Osteocyte (in vitro differentiated cells): ENCODE results near the gene SPATA12. TPM values are rescaled to one million over a fixed set of nuclear protein-coding genes. Genes with fewer than 3 reads are reported as not detected.

ENCODE experiments used
- DNase-seq: peaks from one replicate; pipeline ENCODE4 v3.0.0; 2021; ENCODE audit warnings: mixed read lengths; ENCODE audit not compliant: unreplicated experiment; ENCODE audit errors: extremely low spot score
- H3K27ac Mint-ChIP-seq: one replicate; pipeline ENCODE4 v1.8.0; 2021; ENCODE audit warnings: mild to moderate bottlenecking, mixed read lengths; ENCODE audit not compliant: unreplicated experiment
- H3K27me3 Mint-ChIP-seq: one replicate; pipeline ENCODE4 v1.8.0; 2021; ENCODE audit warnings: mixed read lengths; ENCODE audit not compliant: unreplicated experiment
- H3K36me3 Mint-ChIP-seq: one replicate; pipeline ENCODE4 v1.8.0; 2021; ENCODE audit warnings: mixed read lengths; ENCODE audit not compliant: unreplicated experiment
- H3K4me1 Mint-ChIP-seq: one replicate; pipeline ENCODE4 v1.8.0; 2021; ENCODE audit warnings: mixed read lengths; ENCODE audit not compliant: unreplicated experiment
- H3K4me3 Mint-ChIP-seq: one replicate; pipeline ENCODE4 v1.8.0; 2021; ENCODE audit warnings: mild to moderate bottlenecking, moderate library complexity, mixed read lengths; ENCODE audit not compliant: unreplicated experiment
- H3K9me3 Mint-ChIP-seq: one replicate; pipeline ENCODE4 v1.8.0; 2021; ENCODE audit warnings: mixed read lengths; ENCODE audit not compliant: unreplicated experiment
- total RNA-seq: library from RNA; stranded (reverse); gene quantifications from 2 replicates; pipeline ENCODE4 v1.2.1, GENCODE V29; 2021
- TF ChIP-seq, protein P1 (sequence below): fragments of 200-600 bp; sonication (generic); IDR thresholded peaks from 2 replicates; pipeline ENCODE4 v1.5.0; 2021; ENCODE audit warnings: antibody characterized with exemption, mild to moderate bottlenecking, moderate library complexity

SPATA12 gene
- total RNA-seq, 1 donor from 2014 or later, result not detected

DNA sequence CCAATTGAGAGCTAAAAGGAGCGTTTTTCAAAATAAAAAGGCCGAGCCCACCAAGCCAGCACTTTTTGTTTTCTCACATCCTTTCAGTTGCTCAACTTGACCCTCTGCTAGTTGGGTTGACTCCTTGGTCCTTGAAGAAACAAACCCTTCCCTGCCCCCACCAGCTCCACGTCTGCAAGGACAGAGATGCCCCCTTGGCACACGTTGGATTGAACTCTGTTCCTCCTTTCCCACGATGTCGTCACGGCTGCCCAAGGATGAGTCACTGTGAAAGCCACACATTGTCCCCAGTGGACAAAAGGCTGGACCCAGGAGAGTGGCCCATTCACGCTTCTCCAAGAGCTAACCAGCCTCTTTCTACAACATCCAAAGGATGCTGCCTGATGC, 43.0 kb upstream of the SPATA12 start:
- Mint-ChIP-seq H3K27ac (no peak overlapping the region), H3K36me3 (no peaks in the 10 kb centered on the region)

DNA sequence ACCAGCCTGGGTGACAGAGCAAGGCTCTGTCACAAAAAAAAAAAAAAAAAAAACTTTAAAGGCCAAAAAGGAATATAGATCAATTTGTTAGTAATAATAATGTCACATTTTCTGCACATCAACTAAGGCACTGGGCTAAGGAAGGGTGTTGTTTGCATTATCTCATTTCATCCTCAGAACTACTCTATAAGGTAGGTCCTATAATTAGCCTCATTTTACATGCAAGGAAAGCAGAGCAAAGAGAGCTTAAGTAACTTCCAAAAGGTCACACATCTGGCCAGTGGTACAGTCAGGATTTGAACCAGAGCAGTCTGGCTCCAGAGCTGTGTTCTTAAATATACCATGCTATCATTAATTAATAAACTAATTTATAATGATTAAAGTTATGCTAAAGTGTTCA, 42.2 kb upstream of the SPATA12 start:
- Mint-ChIP-seq H3K9me3 (no peaks in the 10 kb centered on the region), H3K4me3 (no peak overlapping the region), H3K36me3 (no peaks in the 10 kb centered on the region), H3K27me3 (no peaks in the 10 kb centered on the region), H3K27ac (no peak overlapping the region), H3K4me1 (peaks cover 14% of the 10 kb centered on the region)
- TF ChIP-seq, protein P1, sequence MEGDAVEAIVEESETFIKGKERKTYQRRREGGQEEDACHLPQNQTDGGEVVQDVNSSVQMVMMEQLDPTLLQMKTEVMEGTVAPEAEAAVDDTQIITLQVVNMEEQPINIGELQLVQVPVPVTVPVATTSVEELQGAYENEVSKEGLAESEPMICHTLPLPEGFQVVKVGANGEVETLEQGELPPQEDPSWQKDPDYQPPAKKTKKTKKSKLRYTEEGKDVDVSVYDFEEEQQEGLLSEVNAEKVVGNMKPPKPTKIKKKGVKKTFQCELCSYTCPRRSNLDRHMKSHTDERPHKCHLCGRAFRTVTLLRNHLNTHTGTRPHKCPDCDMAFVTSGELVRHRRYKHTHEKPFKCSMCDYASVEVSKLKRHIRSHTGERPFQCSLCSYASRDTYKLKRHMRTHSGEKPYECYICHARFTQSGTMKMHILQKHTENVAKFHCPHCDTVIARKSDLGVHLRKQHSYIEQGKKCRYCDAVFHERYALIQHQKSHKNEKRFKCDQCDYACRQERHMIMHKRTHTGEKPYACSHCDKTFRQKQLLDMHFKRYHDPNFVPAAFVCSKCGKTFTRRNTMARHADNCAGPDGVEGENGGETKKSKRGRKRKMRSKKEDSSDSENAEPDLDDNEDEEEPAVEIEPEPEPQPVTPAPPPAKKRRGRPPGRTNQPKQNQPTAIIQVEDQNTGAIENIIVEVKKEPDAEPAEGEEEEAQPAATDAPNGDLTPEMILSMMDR, result no peak
- no peak for DNase-seq

More for the DNA sequence above, 43.0 kb upstream of the SPATA12 start:
- Mint-ChIP-seq H3K4me3 (no peak overlapping the region), H3K9me3 (no peaks in the 10 kb centered on the region), H3K27me3 (no peaks in the 10 kb centered on the region), H3K4me1 (peaks cover 14% of the 10 kb centered on the region)
- TF ChIP-seq, protein P1, result no peak
- DNase-seq, result no peak

DNA sequence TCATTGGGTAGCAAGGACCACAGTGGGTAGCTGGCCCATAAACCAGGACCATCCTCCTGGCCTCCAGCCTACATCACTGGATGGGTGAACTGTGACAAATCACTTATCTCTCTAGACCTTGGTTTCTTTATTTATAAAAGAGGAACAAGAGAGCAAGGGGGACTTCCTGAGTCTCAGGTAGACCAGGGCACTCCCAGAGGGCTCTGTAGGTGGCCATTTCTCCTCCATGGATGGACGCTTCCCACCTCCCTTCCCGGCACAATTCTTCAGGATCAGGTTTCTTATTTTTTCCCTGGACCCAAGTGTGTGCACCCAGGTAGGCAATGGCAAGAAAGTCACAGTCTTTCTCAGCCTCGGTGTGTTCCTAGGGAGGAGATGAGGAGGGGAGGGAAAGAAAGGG, 41.4 kb upstream of the SPATA12 start:
- H3K4me3 Mint-ChIP-seq, result no peak overlapping the region
- TF ChIP-seq, protein P1, result no peak
- H3K36me3 Mint-ChIP-seq, result no peaks in the 10 kb centered on the region
- H3K27me3 Mint-ChIP-seq, result no peaks in the 10 kb centered on the region
- peaks cover 14% of the 10 kb centered on the region for H3K4me1 Mint-ChIP-seq
- H3K27ac Mint-ChIP-seq, result no peak overlapping the region
- no peaks in the 10 kb centered on the region for H3K9me3 Mint-ChIP-seq
- no peak for DNase-seq

DNA sequence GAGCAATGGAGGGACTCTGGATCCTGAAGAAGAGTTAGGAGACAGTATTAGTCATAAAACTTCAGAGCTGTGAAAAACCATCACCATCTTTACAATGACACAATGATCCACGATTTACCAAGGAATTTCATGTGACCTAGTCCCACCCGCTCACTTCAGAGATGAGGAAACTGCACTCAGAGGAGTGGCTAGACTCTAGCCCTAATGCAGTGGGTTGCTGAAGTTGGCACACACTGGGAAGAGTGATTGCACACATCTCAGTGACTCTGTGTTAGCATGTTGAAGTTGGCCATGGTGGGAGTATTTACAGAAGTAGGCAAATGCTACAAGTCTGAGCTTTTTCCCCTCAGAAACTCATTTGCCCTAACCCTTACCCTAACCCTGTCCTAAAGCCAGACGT, 35.2 kb upstream of the SPATA12 start:
- Mint-ChIP-seq H3K9me3 (no peaks in the 10 kb centered on the region), H3K36me3 (no peaks in the 10 kb centered on the region), H3K4me3 (no peak overlapping the region), H3K27me3 (no peaks in the 10 kb centered on the region), H3K27ac (no peak overlapping the region), H3K4me1 (no peaks in the 10 kb centered on the region)
- DNase-seq, result no peak
- TF ChIP-seq, protein P1, result no peak

DNA sequence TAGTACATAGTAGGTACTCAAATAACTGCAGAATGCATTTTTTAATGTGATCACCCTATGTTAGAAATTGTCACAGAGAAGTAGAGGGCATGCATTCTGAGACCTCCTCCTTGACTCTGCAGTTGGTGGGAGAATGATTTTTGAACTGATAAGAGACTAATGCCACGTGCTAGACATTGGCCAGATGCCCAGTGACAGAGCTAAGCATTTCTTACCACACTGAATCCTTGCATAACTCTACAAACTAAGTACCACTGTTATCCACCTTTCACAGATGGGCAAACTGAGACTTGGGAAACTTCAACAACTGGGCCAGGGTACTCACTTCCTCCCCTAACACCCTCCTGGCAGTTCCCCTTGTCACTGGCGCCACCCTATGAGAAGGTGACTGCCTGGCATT, 33.5 kb upstream of the SPATA12 start:
- no peaks in the 10 kb centered on the region for H3K9me3 Mint-ChIP-seq
- no peaks in the 10 kb centered on the region for H3K4me1 Mint-ChIP-seq
- no peaks in the 10 kb centered on the region for H3K36me3 Mint-ChIP-seq
- no peak overlapping the region for H3K4me3 Mint-ChIP-seq
- TF ChIP-seq, protein P1, result no peak
- no peaks in the 10 kb centered on the region for H3K27me3 Mint-ChIP-seq
- no peak for DNase-seq
- no peak overlapping the region for H3K27ac Mint-ChIP-seq
